ENCODE results near the gene ZDHHC3. TPM values are rescaled to one million over a fixed set of nuclear protein-coding genes. Genes with fewer than 3 reads are reported as not detected.

Gene ZDHHC3
- total RNA-seq, 1 donor from 2014 or later, result 81.4 TPM

DNA sequence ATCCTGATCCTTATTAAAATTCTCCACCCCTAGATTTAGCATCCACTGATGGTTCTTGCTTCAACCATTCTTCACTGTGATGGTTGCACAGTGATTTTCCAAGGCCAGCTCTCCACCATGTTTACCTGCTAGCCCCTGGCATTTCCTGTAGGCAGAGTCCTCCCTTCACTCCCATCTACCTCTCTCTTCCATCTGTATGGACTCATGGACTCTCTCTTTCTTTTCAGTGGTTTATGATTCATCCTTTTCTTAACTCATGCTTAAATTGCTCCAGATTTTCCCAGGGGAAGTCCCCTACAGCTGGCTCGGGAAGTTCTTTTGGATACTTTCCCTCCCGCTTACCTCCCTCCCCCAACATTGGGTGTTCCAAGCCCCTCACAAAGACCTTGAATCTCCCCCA lies 82.9 kb downstream of the ZDHHC3 start:
- DNase-seq (ENCODE audit: low read depth), result peak; percentile 84

DNA sequence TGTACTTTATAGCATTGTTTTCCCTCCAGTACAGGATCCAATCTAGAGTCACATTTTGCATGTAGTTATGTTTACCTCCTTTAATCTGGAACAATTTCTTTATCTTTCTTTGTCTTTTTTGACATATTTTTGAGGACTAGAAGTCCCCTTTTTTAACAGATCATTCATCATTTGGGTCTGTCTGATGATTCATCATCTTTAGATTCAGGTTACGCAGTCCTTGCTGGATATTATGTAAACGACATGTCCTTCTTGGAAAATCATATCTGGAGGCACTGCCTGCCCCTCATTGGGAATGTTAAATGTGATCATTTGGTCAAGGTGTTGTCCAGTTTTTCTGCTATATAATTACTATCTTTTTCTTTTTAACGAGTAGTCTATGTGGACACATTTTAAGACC lies 83.3 kb downstream of the ZDHHC3 start:
- DNase-seq (ENCODE audit: low read depth), result no peak

DNA sequence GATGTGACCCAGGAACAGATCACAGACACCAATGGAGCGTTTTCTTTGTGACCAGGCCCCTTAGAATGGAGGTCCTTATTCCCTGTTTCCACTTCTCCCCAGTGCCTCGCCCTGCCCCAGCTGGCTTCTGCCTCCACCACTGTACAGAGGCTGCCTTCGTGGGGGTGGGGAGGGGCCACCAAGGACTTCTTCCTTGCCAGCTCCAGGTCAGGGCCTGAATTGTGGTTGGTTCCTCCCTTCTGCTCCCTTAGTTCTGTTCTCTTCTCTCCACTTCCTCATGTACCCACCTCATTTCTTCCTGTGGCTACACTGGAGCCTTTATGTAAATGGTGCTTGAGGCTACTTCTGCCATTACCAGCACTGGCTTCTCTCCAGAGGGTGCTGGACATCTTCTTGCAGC lies 85.1 kb downstream of the ZDHHC3 start:
- no peak for DNase-seq (ENCODE audit: low read depth)

DNA sequence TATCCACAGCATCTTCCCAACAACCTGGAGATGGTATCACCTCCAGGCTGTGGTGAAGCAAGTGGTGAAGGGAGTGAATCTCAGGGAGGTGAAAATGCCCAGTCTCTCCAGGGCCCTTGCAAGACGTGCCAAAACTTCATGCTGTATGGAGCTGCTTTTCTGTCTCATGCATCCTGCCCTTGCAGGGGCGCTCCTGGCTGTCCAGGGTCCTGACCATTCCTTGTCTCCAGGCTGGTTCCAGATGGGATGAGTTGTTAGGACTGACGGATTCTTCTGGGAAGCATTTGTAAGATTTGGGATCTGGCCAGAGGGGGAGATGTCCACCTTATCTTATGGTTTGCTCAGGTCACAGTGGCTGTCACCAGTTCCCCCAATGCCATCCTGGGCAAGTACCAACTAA lies 85.7 kb downstream of the ZDHHC3 start:
- DNase-seq (ENCODE audit: low read depth), result no peak

DNA sequence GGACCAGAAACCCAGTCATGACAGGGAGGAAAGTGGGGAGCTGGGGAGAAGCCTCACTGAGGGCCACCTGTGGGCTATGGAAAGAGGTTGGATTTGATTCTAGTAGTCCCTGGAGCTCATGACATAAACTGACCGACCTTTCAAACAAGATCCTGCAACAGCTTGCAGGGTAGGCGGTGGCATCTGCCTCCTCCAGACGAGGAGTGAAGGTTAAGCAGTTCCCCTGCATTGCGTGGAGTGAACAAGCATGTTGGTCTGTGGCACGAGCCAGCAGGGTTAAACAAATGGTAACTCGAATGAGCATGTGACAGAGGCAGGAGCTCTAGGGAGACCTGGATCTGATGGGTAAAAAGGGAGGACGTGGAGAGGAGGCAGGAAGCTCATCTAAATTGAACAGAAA lies 88.9 kb downstream of the ZDHHC3 start:
- DNase-seq (ENCODE audit: low read depth), result no peak

DNA sequence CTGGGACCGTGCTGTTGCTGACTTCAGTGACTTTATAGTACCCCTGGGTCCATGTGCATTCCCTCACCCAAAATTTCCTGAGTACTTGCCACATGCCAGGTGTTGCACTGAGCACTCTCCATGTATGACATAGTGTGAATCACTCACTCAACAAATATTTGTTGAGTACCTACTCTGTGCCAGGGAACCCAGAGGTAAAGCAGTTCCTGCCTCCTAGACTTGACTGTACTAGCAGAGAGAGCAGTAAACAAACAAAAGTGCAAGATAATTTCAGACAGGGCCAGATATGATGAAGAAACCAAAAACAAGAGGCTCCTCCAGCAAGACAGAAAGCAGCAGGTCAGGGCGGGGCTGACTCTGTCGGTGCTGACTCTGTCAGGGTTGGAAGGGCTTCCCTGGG lies 89.4 kb downstream of the ZDHHC3 start:
- peak; percentile 57 for DNase-seq (ENCODE audit: low read depth)

DNA sequence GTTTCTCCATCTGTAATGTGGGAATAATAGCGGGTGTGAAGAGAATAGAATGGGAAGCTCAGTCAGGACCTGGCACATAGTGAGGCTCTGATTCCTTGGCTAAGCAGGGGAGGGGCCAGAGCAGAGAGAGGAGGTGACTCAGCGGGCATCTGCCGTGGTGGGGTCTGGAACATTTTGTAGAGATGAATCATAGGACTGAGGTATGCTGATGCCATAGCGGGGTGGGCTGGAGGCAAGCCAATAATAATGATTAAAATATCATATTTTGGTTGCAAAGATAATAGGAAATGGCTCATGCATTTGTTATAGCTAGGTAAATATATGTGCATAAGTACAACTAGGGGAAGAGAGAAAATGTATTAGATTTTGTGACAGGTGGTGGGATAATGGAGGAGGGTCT lies 90.4 kb downstream of the ZDHHC3 start:
- DNase-seq (ENCODE audit: low read depth), result peak; percentile 91

DNA sequence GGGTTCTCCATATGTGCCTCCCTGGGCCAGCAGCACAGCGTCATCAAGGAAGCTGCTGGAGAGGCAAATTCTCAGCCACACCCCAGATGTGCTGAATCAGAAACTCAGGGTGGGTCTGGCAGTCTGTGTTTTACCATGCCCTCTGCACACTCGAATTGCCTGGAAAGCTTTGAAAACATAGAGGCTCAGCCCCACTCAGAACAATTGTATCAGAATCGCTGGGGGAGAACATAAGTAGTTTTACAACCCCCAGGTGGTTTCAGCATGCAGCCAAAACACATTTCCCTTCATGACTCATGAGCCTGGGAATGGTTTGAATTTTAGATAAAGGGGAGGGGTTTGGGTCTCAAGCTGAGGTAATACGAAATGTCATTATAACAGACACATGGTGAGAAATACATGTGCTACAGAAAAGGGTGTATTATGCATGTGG lies 92.0 kb downstream of the ZDHHC3 start:
- peak; percentile 99 for DNase-seq (ENCODE audit: low read depth)

DNA sequence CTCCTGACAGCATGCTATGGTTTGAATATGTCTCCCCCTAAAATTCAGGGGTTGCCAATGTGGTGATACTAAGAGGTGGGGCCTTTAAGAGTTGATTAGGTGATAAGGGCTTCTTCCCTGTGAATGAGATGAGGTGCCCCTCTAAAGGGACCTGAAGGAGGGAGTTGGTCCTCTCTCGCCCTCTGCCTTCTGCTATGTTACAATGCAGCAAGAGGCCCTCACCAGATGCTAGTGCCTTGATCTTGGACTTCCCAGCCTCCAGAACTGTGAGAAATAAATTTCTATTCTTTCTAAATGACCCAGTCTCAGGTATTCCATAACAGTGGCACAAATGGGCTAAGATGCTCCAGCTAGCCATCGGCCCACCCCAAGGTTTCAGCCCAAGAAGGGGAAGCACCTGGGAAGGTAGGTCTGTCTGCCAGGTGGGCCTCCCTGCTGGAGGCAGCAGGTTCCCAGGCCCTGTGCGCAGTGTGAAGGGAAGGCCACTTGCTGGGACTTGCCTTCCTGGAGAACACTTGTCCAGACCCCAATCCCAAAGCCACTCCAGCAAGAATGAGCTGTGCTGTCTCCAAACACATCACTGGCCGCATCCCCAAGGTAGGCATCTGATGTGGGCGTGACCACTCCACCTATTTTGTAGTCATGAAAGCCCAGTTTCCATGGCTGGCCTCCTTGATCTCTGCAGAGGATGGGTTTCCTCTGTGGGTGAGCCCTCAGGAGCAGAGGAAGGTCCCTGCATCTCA lies 92.6 kb downstream of the ZDHHC3 start:
- DNase-seq (ENCODE audit: low read depth), result no peak

DNA sequence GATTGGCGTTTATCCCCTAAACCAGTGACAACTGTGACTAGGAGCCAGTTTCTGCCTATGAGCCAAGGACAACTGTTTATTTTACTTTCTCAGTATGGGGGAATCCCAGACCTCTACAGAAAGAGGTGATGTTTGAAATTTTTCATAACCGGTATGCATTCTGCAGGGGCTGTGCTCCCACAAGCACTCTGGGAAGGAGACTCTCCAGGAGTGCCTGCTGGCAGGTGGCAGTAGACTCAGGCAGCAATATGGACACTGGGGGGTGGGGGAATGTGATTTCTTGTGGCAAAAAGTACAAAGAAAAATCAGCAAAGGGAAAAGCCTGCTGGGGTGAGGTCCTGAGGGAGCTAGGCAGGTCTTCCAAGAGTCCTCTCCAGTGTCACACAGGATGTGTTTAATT lies 95.7 kb downstream of the ZDHHC3 start:
- DNase-seq (ENCODE audit: low read depth), result no peak

DNA sequence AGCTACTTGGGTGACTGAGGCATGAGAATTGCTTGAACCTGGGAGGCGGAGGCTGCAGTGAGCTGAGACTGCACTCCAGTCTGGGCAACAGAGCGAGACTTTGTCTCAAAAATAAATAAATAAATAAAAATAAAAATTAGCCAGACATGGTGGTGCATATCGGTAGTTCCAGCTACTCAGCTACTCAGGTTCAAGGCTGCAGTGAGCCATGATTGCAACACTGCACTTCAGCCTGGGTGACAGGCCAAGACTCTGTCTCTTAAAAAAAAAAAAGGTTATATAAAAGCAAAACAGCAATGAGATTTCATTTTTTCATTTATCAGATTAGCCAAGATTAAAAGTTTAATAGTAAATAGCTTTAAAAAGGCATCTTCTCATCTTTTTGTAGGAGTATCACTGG lies 98.6 kb downstream of the ZDHHC3 start:
- DNase-seq (ENCODE audit: low read depth), result no peak

DNA sequence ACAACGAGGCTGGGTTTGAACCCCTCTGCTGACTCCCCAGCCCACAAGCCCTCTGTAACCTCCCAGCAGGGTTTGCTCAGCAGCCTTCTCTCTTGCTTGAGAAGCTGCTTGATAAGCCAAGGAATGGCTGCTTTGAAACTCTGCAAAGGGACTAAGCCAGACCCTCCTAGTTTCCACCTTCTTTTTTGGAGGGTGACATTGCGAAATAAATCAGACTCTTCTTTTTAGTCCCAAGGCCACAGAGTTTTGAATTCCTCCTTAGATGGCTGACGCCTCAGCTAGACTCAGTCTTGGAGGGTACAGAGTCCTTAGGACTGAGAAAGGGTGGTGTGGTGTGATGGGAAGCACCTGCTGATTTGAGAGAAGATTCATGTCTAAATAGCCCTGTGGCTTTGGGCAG lies 100.4 kb downstream of the ZDHHC3 start:
- no peak for DNase-seq (ENCODE audit: low read depth)

Other genes starting within 250 kb of the ZDHHC3 start
- gene ZNF501, start 246.5 kb downstream of the ZDHHC3 start, total RNA-seq, result 1.2 and 5.3 TPM in 2 replicates
- 24.0 and 33.4 TPM in 2 replicates for gene KIAA1143, start 214.6 kb downstream of the ZDHHC3 start, total RNA-seq
- gene KIF15, start 214.4 kb downstream of the ZDHHC3 start, total RNA-seq, result 1.6 and 4.5 TPM in 2 replicates
- gene TMEM42, start 114.3 kb downstream of the ZDHHC3 start, total RNA-seq, result 14.3 and 16.5 TPM in 2 replicates
- gene TGM4, start 101.6 kb downstream of the ZDHHC3 start, total RNA-seq, result 0.30 and 0.35 TPM in 2 replicates
- gene EXOSC7, start 70 bp upstream of the ZDHHC3 start, total RNA-seq, result 59.4 and 63.9 TPM in 2 replicates
- gene CLEC3B, start 50.1 kb upstream of the ZDHHC3 start, total RNA-seq, result 0.55 TPM in 1 of 2 replicates, not detected in the other
- 55.7 and 58.9 TPM in 2 replicates for gene CDCP1, start 170.2 kb upstream of the ZDHHC3 start, total RNA-seq